H9 (cell line): ENCODE data around the gene LRRC3B. TPM values are rescaled to one million over a fixed set of nuclear protein-coding genes. Genes with fewer than 3 reads are reported as not detected.

Source experiments
- DNase-seq: peaks from one replicate; pipeline ENCODE4 v3.0.0-alpha.2; 2017
- H2AFZ ChIP-seq: one replicate; pipeline ENCODE4 v1.6.1; 2013; ENCODE audit warnings: mild to moderate bottlenecking, low read length, control low read depth, moderate library complexity
- H2AK5ac ChIP-seq: 2 replicates; pipeline ENCODE4 v1.6.1; 2013; ENCODE audit warnings: low read length, control low read depth, mixed read lengths; ENCODE audit not compliant: insufficient read length
- H2BK120ac ChIP-seq: one replicate; pipeline ENCODE4 v1.6.1; 2013; ENCODE audit warnings: low read depth, mild to moderate bottlenecking, low read length, control low read depth, inconsistent platforms; ENCODE audit not compliant: poor library complexity, severe bottlenecking
- H2BK12ac ChIP-seq: 2 replicates; pipeline ENCODE4 v1.6.1; 2013; ENCODE audit warnings: low read length, control low read depth, mixed read lengths, low read depth; ENCODE audit not compliant: insufficient read length
- H2BK15ac ChIP-seq: 2 replicates; pipeline ENCODE4 v1.6.1; 2013; ENCODE audit warnings: low read depth, low read length, control low read depth
- H2BK20ac ChIP-seq: one replicate; pipeline ENCODE4 v1.6.1; 2013; ENCODE audit warnings: low read depth, mild to moderate bottlenecking, low read length, control low read depth, inconsistent platforms; ENCODE audit not compliant: poor library complexity, severe bottlenecking
- H2BK5ac ChIP-seq: 2 replicates; pipeline ENCODE4 v1.6.1; 2013; ENCODE audit warnings: low read length, control low read depth, mixed read lengths; ENCODE audit not compliant: insufficient read length
- H3K14ac ChIP-seq: 2 replicates; pipeline ENCODE4 v1.6.1; 2013; ENCODE audit warnings: low read length, control low read depth; ENCODE audit not compliant: insufficient read depth
- H3K18ac ChIP-seq: 2 replicates; pipeline ENCODE4 v1.6.1; 2013; ENCODE audit warnings: low read depth, mild to moderate bottlenecking, mixed read lengths, low read length, control low read depth; ENCODE audit not compliant: insufficient read length
- H3K23ac ChIP-seq: 2 replicates; pipeline ENCODE4 v1.6.1; 2013; ENCODE audit warnings: low read length, control low read depth, mixed read lengths, low read depth; ENCODE audit not compliant: insufficient read length
- H3K23me2 ChIP-seq: 2 replicates; pipeline ENCODE4 v1.6.1; 2013; ENCODE audit warnings: low read depth, mild to moderate bottlenecking, mixed read lengths, low read length, control low read depth; ENCODE audit not compliant: insufficient read length, poor library complexity, severe bottlenecking
- H3K27ac ChIP-seq: 2 replicates; pipeline ENCODE4 v1.5.1; 2013; ENCODE audit warnings: low read length, control low read depth, mixed read lengths, low read depth; ENCODE audit not compliant: insufficient read length
- H3K27me3 ChIP-seq: 2 replicates; pipeline ENCODE4 v1.6.1; 2013; ENCODE audit warnings: low read length, control low read depth, inconsistent platforms; ENCODE audit not compliant: insufficient read depth
- H3K4ac ChIP-seq: 2 replicates; pipeline ENCODE4 v1.6.1; 2013; ENCODE audit warnings: low read depth, mild to moderate bottlenecking, control low read depth, inconsistent platforms, low read length, moderate library complexity
- H3K4me1 ChIP-seq: 2 replicates; pipeline ENCODE4 v1.6.1; 2013; ENCODE audit warnings: low read length, control low read depth, inconsistent platforms; ENCODE audit not compliant: insufficient read depth
- H3K4me2 ChIP-seq: 2 replicates; pipeline ENCODE4 v1.6.1; 2013; ENCODE audit warnings: low read length, control low read depth, mixed read lengths; ENCODE audit not compliant: insufficient read length, insufficient read depth
- H3K56ac ChIP-seq: 2 replicates; pipeline ENCODE4 v1.6.1; 2013; ENCODE audit warnings: low read depth, mild to moderate bottlenecking, mixed read lengths, low read length, control low read depth; ENCODE audit not compliant: insufficient read length
- H3K79me1 ChIP-seq: 2 replicates; pipeline ENCODE4 v1.6.1; 2013; ENCODE audit warnings: low read depth, mild to moderate bottlenecking, moderate library complexity, low read length, control low read depth, inconsistent platforms; ENCODE audit not compliant: insufficient read depth, poor library complexity, severe bottlenecking
- H3K79me2 ChIP-seq: 2 replicates; pipeline ENCODE4 v1.6.1; 2013; ENCODE audit warnings: low read length, control low read depth, inconsistent platforms; ENCODE audit not compliant: insufficient read depth
- H3K9ac ChIP-seq: 2 replicates; pipeline ENCODE4 v1.6.1; 2013; ENCODE audit warnings: low read length, control low read depth, mixed read lengths; ENCODE audit not compliant: insufficient read length; ENCODE audit errors: extremely low read depth
- H3K9me3 ChIP-seq: one replicate; pipeline ENCODE4 v1.6.1; 2013; ENCODE audit warnings: low read depth, low read length, inconsistent platforms; ENCODE audit not compliant: control insufficient read depth
- H3T11ph ChIP-seq: one replicate; pipeline ENCODE4 v1.6.1; 2013; ENCODE audit warnings: mild to moderate bottlenecking, low read length, control low read depth, inconsistent platforms
- H4K20me1 ChIP-seq: one replicate; pipeline ENCODE4 v1.6.1; 2013; ENCODE audit not compliant: control insufficient read depth, insufficient read length, insufficient read depth
- H4K5ac ChIP-seq: 2 replicates; pipeline ENCODE4 v1.6.1; 2013; ENCODE audit warnings: low read depth, mild to moderate bottlenecking, mixed read lengths, low read length, control low read depth; ENCODE audit not compliant: insufficient read length
- H4K8ac ChIP-seq: replicated peaks from 2 replicates; pipeline ENCODE4 v1.6.1; 2013; ENCODE audit warnings: low read length, control low read depth, mixed read lengths, low read depth; ENCODE audit not compliant: insufficient read length
- H4K91ac ChIP-seq: 2 replicates; pipeline ENCODE4 v1.6.1; 2013; ENCODE audit warnings: low read depth, mild to moderate bottlenecking, moderate library complexity, mixed read lengths, low read length, control low read depth; ENCODE audit not compliant: insufficient read length
- H3K27ac Mint-ChIP-seq, 3 experiments: 2 replicates in 2 of 3; 3 replicates in 1 of 3; pipeline ENCODE4 v1.8.0; 2020 to 2021; ENCODE audit warnings: mixed read lengths in 3 of 3, mild to moderate bottlenecking in 1 of 3, moderate library complexity in 1 of 3
- H3K27me3 Mint-ChIP-seq: 2 replicates; pipeline ENCODE4 v1.8.0; 2021; ENCODE audit warnings: low read depth, mild to moderate bottlenecking, moderate library complexity, mixed read lengths
- H3K36me3 Mint-ChIP-seq, 3 experiments: 2 replicates in 2 of 3; 3 replicates in 1 of 3; pipeline ENCODE4 v1.8.0; 2020 to 2021; ENCODE audit warnings: low read depth in 3 of 3, mixed read lengths in 3 of 3; ENCODE audit not compliant: insufficient read depth in 1 of 3
- H3K4me1 Mint-ChIP-seq, 2 experiments: 2 replicates each; pipeline ENCODE4 v1.8.0; 2020; ENCODE audit warnings: mixed read lengths in 2 of 2
- H3K4me3 Mint-ChIP-seq, 2 experiments: 2 replicates in 1 of 2; 3 replicates in 1 of 2; pipeline ENCODE4 v1.8.0; 2020 to 2021; ENCODE audit warnings: mild to moderate bottlenecking in 2 of 2, mixed read lengths in 2 of 2, moderate library complexity in 1 of 2
- H3K9me3 Mint-ChIP-seq, 2 experiments: 2 replicates in 1 of 2; 3 replicates in 1 of 2; pipeline ENCODE4 v1.8.0; 2020; ENCODE audit warnings: mild to moderate bottlenecking in 2 of 2, mixed read lengths in 2 of 2, moderate library complexity in 1 of 2
- CTCF ChIP-seq: fragments of 200-600 bp; sonication (generic); conservative IDR thresholded peaks from 3 replicates; pipeline ENCODE4 v1.8.0; 2021; ENCODE audit warnings: antibody characterized with exemption, mild to moderate bottlenecking
- WGBS: extraction: QIAGEN DNeasy Blood & Tissue Kit; methylation state at CpG from one replicate; pipeline ENCODE4 v1.1.7; 2013; ENCODE audit warnings: missing lambda C conversion rate, low lambda C conversion rate, mixed read lengths; ENCODE audit not compliant: insufficient read length; ENCODE audit errors: extremely low coverage; 5-methylcytosine and 5-hydroxymethylcytosine counted together
- total RNA-seq: library from RNA; stranded (reverse); gene quantifications from 2 replicates; pipeline ENCODE4 v1.2.1, GENCODE V29; 2021

The LRRC3B gene
- total RNA-seq, 1 experiment from 2014 or later, result 0.35 TPM

DNA sequence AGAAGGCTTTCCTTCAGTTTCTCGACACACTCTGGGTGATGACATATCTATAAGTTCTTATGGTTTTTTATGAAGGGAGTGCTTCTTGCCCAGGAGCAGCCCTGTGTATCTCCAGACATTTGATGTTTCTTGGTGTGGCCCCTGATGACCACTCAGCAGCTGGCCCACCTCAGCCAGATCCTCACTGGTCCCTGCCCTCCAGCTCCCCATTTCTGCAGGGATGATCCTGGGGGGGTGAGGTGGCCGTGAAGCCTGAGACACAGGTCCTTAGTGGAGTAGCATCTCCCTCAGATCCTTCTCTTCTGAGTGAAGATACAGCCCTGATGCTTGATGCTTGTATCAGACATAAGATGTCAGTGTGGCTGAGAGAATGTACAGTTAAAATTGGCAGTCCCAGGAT lies 127.7 kb downstream of the LRRC3B start:
- H2BK120ac ChIP-seq, result no peak overlapping the region
- H4K20me1 ChIP-seq, result no peaks in the 10 kb centered on the region
- no peaks in the 10 kb centered on the region for H3K4me1 ChIP-seq
- H2BK12ac ChIP-seq, result no peak overlapping the region
- no peaks in the 10 kb centered on the region for H3K27me3 ChIP-seq
- no peaks in the 10 kb centered on the region for H3K9me3 ChIP-seq
- no peaks in the 10 kb centered on the region for H3K79me2 ChIP-seq
- H3T11ph ChIP-seq, result no peak overlapping the region
- H4K8ac ChIP-seq, result no peak overlapping the region
- Mint-ChIP-seq H3K36me3 (no peaks in the 10 kb centered on the region), H3K9me3 (peaks cover 4 to 8% of the 10 kb centered on the region in 2 experiments; a peak in 2 of 5 replicates), H3K27me3 (no peaks in the 10 kb centered on the region), H3K4me3 (no peak overlapping the region), H3K4me1 (no peaks in the 10 kb centered on the region), H3K27ac (no peak overlapping the region)
- H4K5ac ChIP-seq, result no peak overlapping the region
- H3K4me2 ChIP-seq, result no peak overlapping the region
- no peaks in the 10 kb centered on the region for H3K23me2 ChIP-seq
- H2BK5ac ChIP-seq, result no peak overlapping the region
- no peak overlapping the region for H3K18ac ChIP-seq
- H3K79me1 ChIP-seq, result no peaks in the 10 kb centered on the region
- no CpG with 5 or more reads among the region's 2 CpGs for WGBS
- no peak overlapping the region for H3K23ac ChIP-seq
- no peak overlapping the region for H2BK15ac ChIP-seq
- no peak overlapping the region for H2AFZ ChIP-seq
- no peak overlapping the region for H2AK5ac ChIP-seq
- no peak for DNase-seq
- H3K56ac ChIP-seq, result no peak overlapping the region
- no peak overlapping the region for H4K91ac ChIP-seq
- no peak overlapping the region for H3K4ac ChIP-seq
- no peak overlapping the region for H3K27ac ChIP-seq
- no peak overlapping the region for H3K14ac ChIP-seq
- H2BK20ac ChIP-seq, result no peak overlapping the region
- H3K9ac ChIP-seq, result no peak overlapping the region
- TF ChIP-seq CTCF, result no peak
